A673 (cell line): Measurements from ENCODE around the gene SLC25A34.

Experiments
- CTCF ChIP-seq: fragments of 300-800, 200-600 bp; sonication (generic); conservative IDR thresholded peaks from 2 replicates; pipeline ENCODE4 v1.5.1; 2017; ENCODE audit warnings: low read depth, mild to moderate bottlenecking, antibody characterized with exemption, low read length, moderate library complexity, mixed read lengths
- EZH2 ChIP-seq: fragments of 200-600 bp; sonication (generic); IDR thresholded peaks from 2 replicates; pipeline ENCODE4 v1.6.1; 2017; ENCODE audit warnings: borderline replicate concordance, low read depth, mild to moderate bottlenecking, mixed read lengths, antibody characterized with exemption, low read length; ENCODE audit not compliant: poor library complexity, severe bottlenecking

- no peak for TF ChIP-seq EZH2
- TF ChIP-seq CTCF = no peak
Measured at GRCh38 chr1:15760520-15761211, 24.6 kb downstream of the SLC25A34 start.
